GM19455 (cell line): ENCODE data around the gene CASD1.

Source experiments
- ATAC-seq: cut with Tn5 transposase; IDR thresholded peaks from one replicate; pipeline ENCODE4 v1.9.1; 2021; ENCODE audit not compliant: unreplicated experiment

The CASD1 gene

DNA sequence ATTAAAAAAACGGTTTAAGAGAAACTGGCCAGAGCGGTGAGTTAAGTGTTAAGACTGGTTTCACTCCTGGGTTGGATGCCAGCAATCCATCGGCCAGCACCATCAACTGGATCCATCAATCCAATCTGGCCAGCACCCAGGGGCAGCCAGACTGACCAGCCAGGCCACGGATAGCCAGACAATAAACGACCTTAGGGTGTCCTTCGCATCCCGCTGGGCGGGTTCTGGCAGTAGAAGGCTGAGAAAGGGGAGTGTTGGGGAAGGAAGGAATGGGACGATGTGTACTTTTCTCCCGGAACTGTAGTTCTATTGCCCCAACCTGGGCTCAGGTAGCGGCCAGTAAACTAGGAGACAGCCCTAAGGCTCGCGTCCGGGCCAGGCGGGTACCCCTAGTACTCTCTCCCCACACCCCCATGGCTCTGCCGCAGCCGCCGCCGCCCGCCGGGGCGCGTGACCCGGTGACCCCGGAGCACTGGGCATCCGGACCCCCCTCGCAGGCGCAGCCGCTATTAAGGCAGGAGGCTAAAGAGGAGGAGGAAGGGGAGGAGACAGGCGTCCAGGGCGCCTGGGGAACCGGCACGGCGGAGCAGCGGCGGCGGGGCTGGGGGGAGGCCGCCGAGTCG, at the start of gene CASD1:
Gene CASD1 (plus strand): TSS at position 546 of the 623 bp plus-strand sequence. CDS start 276 bp downstream, outside the sequence.
- ATAC-seq: peak; percentile 67

DNA sequence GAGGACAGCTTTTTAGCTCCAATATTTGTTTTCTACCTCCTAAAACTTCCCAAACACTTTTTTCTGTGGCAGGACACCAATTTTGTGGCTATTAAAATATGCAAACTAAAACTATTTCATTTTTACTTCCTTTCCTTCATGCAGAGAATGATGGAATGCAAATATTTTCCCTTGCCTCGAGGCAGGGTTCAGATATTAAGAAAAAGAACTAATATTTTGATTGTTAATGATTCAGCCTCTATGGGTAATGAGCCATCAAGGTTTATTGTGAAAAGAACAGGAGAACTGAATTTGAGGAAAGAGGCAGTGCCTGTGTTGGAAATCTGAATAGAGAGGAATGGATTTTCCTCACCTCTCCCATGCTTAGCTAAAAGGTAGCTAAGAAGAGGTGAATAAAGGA, 43.1 kb upstream of the CASD1 start:
- no peak for ATAC-seq

GRCh38 chr7:94471604-94472003, 38.0 kb upstream of the CASD1 start:
- no peak for ATAC-seq

DNA sequence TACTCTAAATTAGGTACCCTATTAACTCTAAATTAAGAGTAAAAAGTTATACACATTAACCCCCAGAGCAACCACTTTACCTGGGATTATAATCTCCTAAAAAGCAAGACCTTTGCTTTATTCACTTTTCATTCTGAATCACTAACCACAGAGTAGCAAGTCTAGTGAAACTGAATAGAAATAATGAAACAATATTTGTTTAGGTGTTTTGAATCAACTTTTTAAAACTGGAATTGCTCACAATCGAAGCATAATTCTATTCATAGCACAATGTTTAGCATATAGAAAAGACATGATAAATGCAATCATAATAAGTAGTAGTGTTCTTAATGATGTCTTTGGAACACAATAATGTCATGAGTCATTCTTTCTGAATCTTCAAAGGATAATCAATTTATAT, 37.0 kb upstream of the CASD1 start:
- ATAC-seq: no peak

DNA sequence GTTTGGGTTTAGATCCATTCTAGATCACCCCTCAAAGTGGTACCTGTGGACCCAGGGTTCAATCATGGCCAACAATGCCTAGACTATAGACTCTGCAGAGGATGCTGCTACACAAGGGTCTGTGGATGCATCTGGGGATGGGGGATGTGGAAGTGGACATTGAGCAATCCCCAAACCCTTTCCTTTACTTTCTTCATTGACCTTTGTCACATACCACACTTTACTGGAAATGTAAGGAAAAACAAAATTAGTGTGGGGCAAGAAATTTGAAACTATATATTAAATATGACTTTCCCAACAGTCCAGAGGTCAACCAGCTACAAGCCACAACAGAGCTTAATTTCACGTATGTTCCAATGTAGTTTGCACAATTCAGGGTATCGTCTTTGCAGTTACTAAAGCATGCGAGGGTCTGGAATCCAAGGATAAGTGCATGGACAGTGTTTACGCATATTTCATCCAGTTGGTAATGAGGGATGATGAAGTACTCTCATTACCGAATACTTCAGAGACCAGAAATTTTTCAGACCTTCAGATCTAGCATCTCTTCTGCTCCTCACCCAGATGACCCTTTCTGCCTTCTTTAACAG, 33.3 kb upstream of the CASD1 start:
- no peak for ATAC-seq

DNA sequence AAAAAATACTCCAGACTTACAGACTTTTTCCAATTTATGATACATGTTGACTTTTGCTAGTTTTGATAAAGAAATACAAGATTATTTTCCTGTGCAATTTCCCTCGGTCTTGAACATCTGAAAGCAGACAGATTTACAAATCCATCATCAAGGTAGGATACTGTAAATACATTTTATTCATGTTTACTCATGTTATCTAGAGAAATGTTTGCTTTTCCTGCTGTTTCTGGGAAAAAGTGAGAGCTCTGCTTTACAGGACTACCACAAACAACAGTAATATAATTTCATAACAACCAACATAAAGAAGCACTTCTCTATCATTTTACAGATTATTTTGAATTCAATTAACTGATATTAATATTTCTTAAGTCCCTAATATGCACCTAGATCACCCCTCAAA, 31.7 kb upstream of the CASD1 start:
- ATAC-seq: no peak

DNA sequence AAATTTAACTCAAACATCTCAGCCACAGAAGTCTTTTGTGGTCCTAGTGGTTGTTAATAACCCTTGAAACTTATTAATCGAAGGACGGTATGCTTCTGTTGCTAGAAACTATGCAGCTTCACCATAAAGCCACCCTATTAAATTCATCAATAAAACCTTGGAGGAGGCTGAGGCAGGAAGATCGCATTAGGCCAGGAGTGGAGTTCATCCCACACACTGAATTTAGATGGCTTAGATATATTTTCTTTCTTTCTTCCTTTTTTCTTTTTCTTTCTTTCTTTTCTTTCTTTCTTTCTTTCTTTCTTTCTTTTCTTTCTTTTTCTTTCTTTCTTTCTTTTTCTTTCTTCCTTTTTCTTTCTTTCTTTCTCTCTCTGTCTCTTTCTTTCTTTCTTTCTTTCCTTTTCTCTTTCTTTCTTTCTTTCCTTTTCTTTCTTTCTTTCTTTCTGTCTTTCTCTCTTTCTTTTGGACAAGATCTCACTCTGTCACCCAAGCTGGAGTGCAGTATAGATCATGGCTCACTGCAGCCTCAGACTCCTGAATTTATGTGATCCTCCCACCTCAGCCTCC, 30.9 kb upstream of the CASD1 start:
- no peak for ATAC-seq

- no peak for ATAC-seq
Measured at GRCh38 chr7:94481279-94481678, 28.3 kb upstream of the CASD1 start.

DNA sequence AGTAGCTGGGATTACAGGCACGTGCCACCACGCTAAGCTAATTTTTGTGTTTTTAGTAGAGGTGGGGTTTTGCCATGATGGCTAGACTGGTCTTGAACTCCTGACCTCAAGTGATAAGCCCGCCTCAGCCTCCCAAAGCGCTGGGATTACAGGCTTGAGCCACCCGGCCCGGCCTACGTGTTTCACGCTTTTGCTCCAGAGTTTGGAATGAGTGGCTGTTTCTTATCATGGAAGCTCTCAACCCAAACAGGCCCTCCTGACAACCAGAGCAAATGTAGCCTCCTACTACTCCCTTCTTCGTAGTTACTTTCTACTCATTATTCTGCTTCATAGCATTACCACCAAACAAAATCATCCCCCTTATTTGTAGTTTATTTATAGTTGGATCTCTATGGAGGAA, 26.8 kb upstream of the CASD1 start:
- ATAC-seq: no peak

GRCh38 chr7:94483843-94484242, 25.8 kb upstream of the CASD1 start:
- ATAC-seq: no peak

DNA sequence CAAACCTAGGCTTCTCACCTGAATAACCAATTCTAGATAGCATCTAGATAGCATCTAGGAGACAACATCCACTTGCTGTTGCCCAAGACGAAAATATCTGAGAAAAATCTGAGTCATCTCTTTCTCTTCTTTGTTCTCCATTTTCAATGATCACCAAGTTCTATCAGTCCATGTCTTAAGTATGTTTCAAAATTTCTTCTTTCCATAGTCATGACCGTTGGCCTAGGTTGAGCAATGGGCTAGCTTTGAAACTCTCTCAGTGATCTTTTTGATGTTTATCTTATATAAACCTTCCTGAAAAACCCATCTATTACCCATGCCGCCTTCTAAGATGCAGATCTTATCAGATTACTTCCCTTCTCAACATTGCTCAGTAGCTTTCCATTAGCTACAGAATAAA, 23.4 kb upstream of the CASD1 start:
- ATAC-seq: no peak

- ATAC-seq: no peak
Measured at GRCh38 chr7:94491410-94491809, 18.2 kb upstream of the CASD1 start.

- ATAC-seq: peak; percentile 98
Measured at GRCh38 chr7:94492601-94493000, 17.0 kb upstream of the CASD1 start.

DNA sequence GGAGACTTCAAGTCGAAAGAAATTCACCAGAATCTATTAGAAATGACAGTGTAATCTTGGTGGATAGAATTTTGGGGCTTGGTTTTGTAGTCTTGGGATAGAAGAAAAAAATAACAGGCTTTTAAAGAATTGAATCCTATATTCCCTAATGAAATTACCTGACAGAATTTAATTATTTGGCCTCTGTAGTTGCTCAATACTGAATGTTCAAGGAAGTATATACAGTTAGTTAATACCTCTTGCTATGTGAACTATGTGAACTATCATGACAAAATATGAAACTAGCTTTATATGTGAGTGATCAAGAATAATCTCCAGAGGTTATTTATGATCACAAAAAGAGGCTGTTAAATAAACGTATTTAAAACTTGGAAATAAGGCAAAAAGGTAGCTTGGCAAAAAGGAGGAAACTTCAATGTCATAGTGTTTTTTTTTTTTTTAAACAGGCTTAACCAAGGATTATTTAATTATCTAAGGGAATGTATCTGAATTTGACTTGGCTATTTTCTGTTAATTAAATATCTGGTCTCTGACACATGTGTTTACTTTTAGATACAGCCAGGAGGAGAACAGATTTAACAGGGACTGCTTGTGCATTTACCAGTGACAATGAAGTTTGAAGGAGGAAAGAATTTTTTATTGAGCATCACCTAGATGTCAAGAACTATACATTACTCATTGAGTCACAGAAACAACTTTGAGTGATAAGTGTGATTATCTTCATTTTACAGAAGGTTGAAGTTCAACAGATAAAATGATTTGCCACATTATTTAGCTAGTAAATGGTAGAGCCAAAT, 11.5 kb upstream of the CASD1 start:
- no peak for ATAC-seq

DNA sequence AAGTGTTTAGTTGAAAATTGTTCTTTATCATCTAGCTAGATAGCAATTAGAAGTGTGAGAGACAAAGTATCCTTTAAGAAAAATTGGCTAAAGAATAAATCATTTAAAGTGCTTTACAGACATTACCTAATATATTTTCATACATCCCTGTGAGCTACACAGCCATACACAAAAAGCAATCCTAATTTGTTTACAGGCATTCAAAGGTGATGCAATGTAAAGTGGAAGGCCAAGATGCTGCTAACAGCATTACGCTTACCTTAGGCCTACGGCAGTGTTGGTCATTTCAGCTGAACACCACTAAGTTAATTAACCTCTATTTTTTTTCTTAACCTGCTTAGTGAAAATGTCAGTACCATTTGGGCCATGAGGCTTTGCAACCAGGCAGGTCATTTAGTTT, 10.7 kb upstream of the CASD1 start:
- no peak for ATAC-seq

- no peak for ATAC-seq
Measured at GRCh38 chr7:94507462-94507861, 2.1 kb upstream of the CASD1 start.

- ATAC-seq: no peak
Measured at GRCh38 chr7:94507962-94508361, 1.6 kb upstream of the CASD1 start.

- ATAC-seq: peak; percentile 82
Measured at GRCh38 chr7:94509887-94510581, 425 bp downstream of the CASD1 start.

DNA sequence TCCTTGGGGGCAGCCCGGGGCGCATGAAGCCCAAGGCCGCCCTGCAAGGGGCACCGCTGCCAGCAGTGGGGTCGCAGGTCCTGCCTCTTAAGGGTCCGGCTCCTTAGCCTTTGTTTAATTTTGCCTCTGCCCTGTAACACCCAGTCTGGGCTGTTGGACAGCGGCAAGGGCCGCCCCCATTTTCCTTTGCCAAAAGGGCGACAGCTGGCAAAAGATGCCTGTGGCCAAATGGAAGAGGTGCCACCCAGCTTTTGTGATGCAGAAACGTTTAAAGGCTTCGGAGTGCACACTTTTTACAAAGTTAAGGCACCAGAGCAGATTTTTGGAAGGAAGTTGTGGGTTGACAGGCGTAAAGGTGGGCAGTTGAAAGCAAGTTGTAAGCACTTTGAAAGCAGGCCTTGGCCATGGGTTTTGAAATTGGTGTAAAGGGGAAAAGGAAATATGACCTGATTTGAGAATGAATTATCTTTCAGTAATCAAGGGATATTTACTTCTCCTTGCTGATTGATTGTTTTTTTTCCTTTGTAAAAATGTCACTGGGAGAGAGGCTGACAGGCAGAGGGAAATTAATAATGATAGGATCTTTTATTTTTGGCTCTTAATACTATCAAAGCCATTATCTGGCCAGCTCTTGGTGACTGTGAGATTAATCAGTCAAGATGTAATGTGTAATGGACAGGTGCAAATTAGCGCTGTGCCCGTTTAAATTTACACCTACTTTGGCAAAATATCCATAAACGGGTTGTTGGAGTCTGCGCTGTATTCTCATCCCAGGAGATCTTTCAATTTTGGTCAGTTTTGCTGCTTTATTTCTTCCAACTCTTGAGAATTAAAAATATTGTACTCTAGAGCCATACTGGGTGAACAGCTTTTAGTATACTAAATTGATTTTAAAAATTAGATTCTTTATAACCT, 1.2 kb downstream of the CASD1 start:
- ATAC-seq: no peak

- ATAC-seq: no peak
Measured at GRCh38 chr7:94511718-94512117, 2.1 kb downstream of the CASD1 start.
